HEK293 (cell line): Measurements from ENCODE around the gene LCNL1.

Source experiments
- PBX3 ChIP-seq: sonication (generic); formaldehyde crosslinking; IDR thresholded peaks from 2 replicates; pipeline ENCODE4 v1.8.1; 2022; ENCODE audit warnings: mild to moderate bottlenecking, moderate library complexity, missing genetic modification reagents
- TCF7L2 ChIP-seq: IDR thresholded peaks from 2 replicates; pipeline ENCODE4 v1.6.1; 2011; ENCODE audit warnings: low read depth, mild to moderate bottlenecking, inconsistent platforms, low read length, moderate library complexity, borderline replicate concordance
- YY1 ChIP-seq: fragments of 450-650 bp; formaldehyde crosslinking; IDR thresholded peaks from 2 replicates; pipeline ENCODE4 v1.5.1; 2018; ENCODE audit warnings: missing biosample characterization, missing genetic modification characterization
- ZBTB26 ChIP-seq: fragments of 450-650 bp; formaldehyde crosslinking; optimal IDR thresholded peaks from 2 replicates; pipeline ENCODE3; 2016; ENCODE audit warnings: missing biosample characterization, mild to moderate bottlenecking, missing genetic modification characterization
- ZNF530 ChIP-seq: fragments of 450-650 bp; formaldehyde crosslinking; IDR thresholded peaks from 2 replicates; pipeline ENCODE4 v1.5.1; 2016; ENCODE audit warnings: low read depth, missing biosample characterization, missing genetic modification characterization
- ZNF785 ChIP-seq: fragments of 450-650 bp; formaldehyde crosslinking; IDR thresholded peaks from 2 replicates; pipeline ENCODE4 v1.5.1; 2016; ENCODE audit warnings: missing biosample characterization, missing genetic modification characterization
- TF ChIP-seq, protein P1 (sequence below): fragments of 450-650 bp; formaldehyde crosslinking; IDR thresholded peaks from 2 replicates; pipeline ENCODE4 v1.5.1; 2016; ENCODE audit warnings: missing biosample characterization, missing genetic modification characterization
- TF ChIP-seq, protein P2 (sequence below): fragments of 450-650 bp; formaldehyde crosslinking; IDR thresholded peaks from 2 replicates; pipeline ENCODE4 v1.5.1; 2017; ENCODE audit warnings: missing biosample characterization, missing genetic modification characterization
- TF ChIP-seq, protein P3 (sequence below): fragments of 450-650 bp; formaldehyde crosslinking; IDR thresholded peaks from 2 replicates; pipeline ENCODE4 v1.5.1; 2016; ENCODE audit warnings: missing biosample characterization, missing genetic modification characterization, low read depth

DNA sequence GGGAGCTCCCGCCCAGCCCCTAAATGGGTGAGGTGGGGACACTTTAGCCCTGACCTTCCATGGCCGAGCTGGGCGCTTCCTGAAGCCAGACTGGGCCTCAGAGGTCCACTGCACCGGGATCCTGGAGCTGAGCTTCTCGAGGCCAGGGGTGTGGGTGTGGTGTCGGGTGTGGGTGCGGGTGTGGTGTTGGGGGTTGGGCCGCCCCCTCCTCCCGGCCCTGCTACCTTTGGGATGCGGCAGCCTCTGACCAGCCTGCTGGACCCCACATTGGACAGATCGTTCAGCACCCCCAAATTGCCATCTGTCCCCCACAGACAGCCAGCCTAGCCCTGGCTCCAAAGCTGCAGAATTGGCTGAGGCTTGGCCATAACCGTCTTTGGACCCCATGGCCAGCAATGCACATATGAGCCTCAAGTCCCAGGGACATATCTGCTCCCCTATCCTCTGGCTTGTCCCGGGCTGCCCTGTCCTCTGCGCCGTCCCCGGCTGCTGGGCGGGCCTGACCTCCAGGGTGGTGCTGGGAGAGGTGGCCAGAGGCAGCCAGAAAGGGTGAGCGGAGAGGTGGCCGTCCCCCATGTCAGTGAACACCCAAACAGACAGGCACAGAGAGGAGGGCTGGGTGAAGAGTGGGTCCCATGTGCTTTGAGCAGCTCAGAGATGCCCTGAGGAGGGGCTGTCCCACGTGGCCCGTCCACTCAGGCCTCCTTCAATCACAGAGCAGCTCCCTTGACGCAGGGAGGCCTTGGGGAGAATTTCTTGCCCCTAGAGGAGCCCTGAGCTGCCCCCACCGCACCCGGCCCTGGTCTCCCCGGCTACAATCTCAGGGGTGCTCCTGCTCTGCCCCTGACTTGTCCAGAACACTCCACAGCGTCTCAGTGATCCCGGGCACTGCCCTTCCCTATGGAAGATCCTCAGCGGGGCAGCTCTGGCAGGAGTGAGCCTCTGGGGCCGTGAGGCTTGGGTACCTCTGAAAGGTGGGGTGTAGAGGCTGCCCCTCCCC is 8.9 kb upstream of the LCNL1 start:
- no peak for TF ChIP-seq TCF7L2
- TF ChIP-seq, protein P1, sequence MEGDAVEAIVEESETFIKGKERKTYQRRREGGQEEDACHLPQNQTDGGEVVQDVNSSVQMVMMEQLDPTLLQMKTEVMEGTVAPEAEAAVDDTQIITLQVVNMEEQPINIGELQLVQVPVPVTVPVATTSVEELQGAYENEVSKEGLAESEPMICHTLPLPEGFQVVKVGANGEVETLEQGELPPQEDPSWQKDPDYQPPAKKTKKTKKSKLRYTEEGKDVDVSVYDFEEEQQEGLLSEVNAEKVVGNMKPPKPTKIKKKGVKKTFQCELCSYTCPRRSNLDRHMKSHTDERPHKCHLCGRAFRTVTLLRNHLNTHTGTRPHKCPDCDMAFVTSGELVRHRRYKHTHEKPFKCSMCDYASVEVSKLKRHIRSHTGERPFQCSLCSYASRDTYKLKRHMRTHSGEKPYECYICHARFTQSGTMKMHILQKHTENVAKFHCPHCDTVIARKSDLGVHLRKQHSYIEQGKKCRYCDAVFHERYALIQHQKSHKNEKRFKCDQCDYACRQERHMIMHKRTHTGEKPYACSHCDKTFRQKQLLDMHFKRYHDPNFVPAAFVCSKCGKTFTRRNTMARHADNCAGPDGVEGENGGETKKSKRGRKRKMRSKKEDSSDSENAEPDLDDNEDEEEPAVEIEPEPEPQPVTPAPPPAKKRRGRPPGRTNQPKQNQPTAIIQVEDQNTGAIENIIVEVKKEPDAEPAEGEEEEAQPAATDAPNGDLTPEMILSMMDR: no peak
- no peak for TF ChIP-seq ZNF785 (tag by site-specific recombination)
- TF ChIP-seq ZNF530: no peak
- TF ChIP-seq PBX3 (CRISPR knock-in tag): no peak
- TF ChIP-seq, protein P2, sequence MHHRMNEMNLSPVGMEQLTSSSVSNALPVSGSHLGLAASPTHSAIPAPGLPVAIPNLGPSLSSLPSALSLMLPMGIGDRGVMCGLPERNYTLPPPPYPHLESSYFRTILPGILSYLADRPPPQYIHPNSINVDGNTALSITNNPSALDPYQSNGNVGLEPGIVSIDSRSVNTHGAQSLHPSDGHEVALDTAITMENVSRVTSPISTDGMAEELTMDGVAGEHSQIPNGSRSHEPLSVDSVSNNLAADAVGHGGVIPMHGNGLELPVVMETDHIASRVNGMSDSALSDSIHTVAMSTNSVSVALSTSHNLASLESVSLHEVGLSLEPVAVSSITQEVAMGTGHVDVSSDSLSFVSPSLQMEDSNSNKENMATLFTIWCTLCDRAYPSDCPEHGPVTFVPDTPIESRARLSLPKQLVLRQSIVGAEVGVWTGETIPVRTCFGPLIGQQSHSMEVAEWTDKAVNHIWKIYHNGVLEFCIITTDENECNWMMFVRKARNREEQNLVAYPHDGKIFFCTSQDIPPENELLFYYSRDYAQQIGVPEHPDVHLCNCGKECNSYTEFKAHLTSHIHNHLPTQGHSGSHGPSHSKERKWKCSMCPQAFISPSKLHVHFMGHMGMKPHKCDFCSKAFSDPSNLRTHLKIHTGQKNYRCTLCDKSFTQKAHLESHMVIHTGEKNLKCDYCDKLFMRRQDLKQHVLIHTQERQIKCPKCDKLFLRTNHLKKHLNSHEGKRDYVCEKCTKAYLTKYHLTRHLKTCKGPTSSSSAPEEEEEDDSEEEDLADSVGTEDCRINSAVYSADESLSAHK (tag by site-specific recombination): no peak
- TF ChIP-seq, protein P3, sequence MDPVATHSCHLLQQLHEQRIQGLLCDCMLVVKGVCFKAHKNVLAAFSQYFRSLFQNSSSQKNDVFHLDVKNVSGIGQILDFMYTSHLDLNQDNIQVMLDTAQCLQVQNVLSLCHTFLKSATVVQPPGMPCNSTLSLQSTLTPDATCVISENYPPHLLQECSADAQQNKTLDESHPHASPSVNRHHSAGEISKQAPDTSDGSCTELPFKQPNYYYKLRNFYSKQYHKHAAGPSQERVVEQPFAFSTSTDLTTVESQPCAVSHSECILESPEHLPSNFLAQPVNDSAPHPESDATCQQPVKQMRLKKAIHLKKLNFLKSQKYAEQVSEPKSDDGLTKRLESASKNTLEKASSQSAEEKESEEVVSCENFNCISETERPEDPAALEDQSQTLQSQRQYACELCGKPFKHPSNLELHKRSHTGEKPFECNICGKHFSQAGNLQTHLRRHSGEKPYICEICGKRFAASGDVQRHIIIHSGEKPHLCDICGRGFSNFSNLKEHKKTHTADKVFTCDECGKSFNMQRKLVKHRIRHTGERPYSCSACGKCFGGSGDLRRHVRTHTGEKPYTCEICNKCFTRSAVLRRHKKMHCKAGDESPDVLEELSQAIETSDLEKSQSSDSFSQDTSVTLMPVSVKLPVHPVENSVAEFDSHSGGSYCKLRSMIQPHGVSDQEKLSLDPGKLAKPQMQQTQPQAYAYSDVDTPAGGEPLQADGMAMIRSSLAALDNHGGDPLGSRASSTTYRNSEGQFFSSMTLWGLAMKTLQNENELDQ (tag by site-specific recombination): no peak
- TF ChIP-seq YY1 (tag by site-specific recombination): no peak
- no peak for TF ChIP-seq ZBTB26 (tag by site-specific recombination)
